K562 (cell line): ENCODE data around the gene GALNT16. TPM values are rescaled to one million over a fixed set of nuclear protein-coding genes. Genes with fewer than 3 reads are reported as not detected.

Source experiments
- ATAC-seq: fragments of 200-7000 bp; cut with Tn5 transposase; 3 replicates; pipeline ENCODE4 v1.9.1; 2020; ENCODE audit warnings: moderate library complexity
- BruUV-seq: library from RNA; stranded (reverse); fragments of 400-500 nt; replicated peaks from 2 replicates; lab custom pipeline; 2021; lab: Mats Ljungman, UMichigan
- CTCF ChIA-PET: fragments of 300-600 bp; formaldehyde crosslinking; extraction: SDS; loops from one replicate; lab custom pipeline; 2021; ENCODE audit warnings: low intra/inter-chr PET ratio; lab: Yijun Ruan, JAX
- POLR2A ChIA-PET: fragments of 300-600, 350-650 bp; sonication (Branson Sonifier 250); formaldehyde crosslinking; extraction: SDS; loops from one replicate; lab custom pipeline; 2021; ENCODE audit warnings: antibody characterized with exemption, inconsistent platforms; lab: Yijun Ruan, JAX
- DNase-seq, 4 experiments: peaks; one replicate each; pipeline versions ENCODE4 v3.0.0 to v3.0.0-alpha.2; 2011 to 2018; ENCODE audit warnings: low spot score in 3 of 4, mixed read lengths in 3 of 4; ENCODE audit errors: extremely low read depth in 1 of 4
- FAIRE-seq: peaks from 2 replicates; lab custom pipeline; 2011; peaks lifted over from hg19 to GRCh38; lab: Jason Lieb, UNC
- H2AFZ ChIP-seq: 2 replicates; pipeline ENCODE4 v1.6.0; 2011; ENCODE audit warnings: low read depth, low read length, control low read depth, inconsistent platforms
- H3K27ac ChIP-seq: fragments of 200-600 bp; 3 replicates; pipeline ENCODE4 v1.8.0; 2011; ENCODE audit warnings: low read depth, mild to moderate bottlenecking, control low read depth, inconsistent platforms, low read length, moderate library complexity, mixed read lengths; ENCODE audit errors: extremely low read depth
- H3K27me3 ChIP-seq, 2 experiments: fragments of 300-600 bp in 1 of 2; 2 replicates in 1 of 2; 3 replicates in 1 of 2; pipeline versions ENCODE4 v1.6.0 to v1.8.0; 2011; ENCODE audit warnings: inconsistent platforms in 2 of 2, low read length in 2 of 2, mild to moderate bottlenecking in 1 of 2, mixed read lengths in 1 of 2, moderate library complexity in 1 of 2; ENCODE audit not compliant: control insufficient read depth in 2 of 2, insufficient read depth in 2 of 2
- H3K36me3 ChIP-seq: fragments of 300-600 bp; 3 replicates; pipeline ENCODE4 v1.8.0; 2011; ENCODE audit warnings: mild to moderate bottlenecking, low read length, inconsistent platforms; ENCODE audit not compliant: control insufficient read depth, insufficient read depth
- H3K4me1 ChIP-seq, 2 experiments: fragments of 200-600 bp in 1 of 2; replicated peaks in 1 of 2; 2 replicates in 1 of 2; 3 replicates in 1 of 2; pipeline versions ENCODE4 v1.5.1 to v1.8.0; 2011; ENCODE audit warnings: inconsistent platforms in 2 of 2, low read length in 2 of 2, mild to moderate bottlenecking in 1 of 2, mixed read lengths in 1 of 2, moderate library complexity in 1 of 2; ENCODE audit not compliant: control insufficient read depth in 2 of 2, insufficient read depth in 2 of 2
- H3K4me2 ChIP-seq: 2 replicates; pipeline ENCODE4 v1.6.1; 2011; ENCODE audit warnings: low read length, control low read depth, inconsistent platforms, mixed read lengths; ENCODE audit not compliant: insufficient read depth
- H3K4me3 ChIP-seq: fragments of 200-600 bp; sonication (generic), shearing (Covaris generic); 2 replicates; pipeline ENCODE4 v1.5.1; 2016; ENCODE audit warnings: control low read depth, inconsistent platforms
- H3K79me2 ChIP-seq: fragments of 200-600 bp; 3 replicates; pipeline ENCODE4 v1.8.0; 2011; ENCODE audit warnings: low read length, inconsistent platforms; ENCODE audit not compliant: control insufficient read depth, insufficient read depth
- H3K9ac ChIP-seq, 2 experiments: 2 replicates each; pipeline versions ENCODE4 v1.6.0 to v1.6.1; 2011; ENCODE audit warnings: low read depth in 2 of 2, low read length in 2 of 2, control low read depth in 1 of 2, inconsistent platforms in 1 of 2, mild to moderate bottlenecking in 1 of 2, mixed read lengths in 1 of 2; ENCODE audit not compliant: insufficient read depth in 1 of 2
- H3K9me1 ChIP-seq: one replicate; pipeline ENCODE4 v1.6.0; 2011; ENCODE audit warnings: inconsistent platforms, mild to moderate bottlenecking, low read length, moderate library complexity; ENCODE audit not compliant: control insufficient read depth, insufficient read depth
- H3K9me3 ChIP-seq: replicated peaks from 2 replicates; pipeline ENCODE4 v1.5.1; 2011; ENCODE audit warnings: low read depth, low read length, inconsistent platforms; ENCODE audit not compliant: control insufficient read depth, insufficient read depth
- H4K20me1 ChIP-seq: replicated peaks from 2 replicates; pipeline ENCODE4 v1.6.1; 2011; ENCODE audit warnings: low read length, inconsistent platforms, mixed read lengths; ENCODE audit not compliant: control insufficient read depth, insufficient read depth
- CXXC5 ChIP-seq: fragments of 250-450 bp; sonication (Bioruptor Pico); IDR thresholded peaks from 2 replicates; pipeline ENCODE4 v1.8.0; 2022; ENCODE audit warnings: inconsistent platforms, mild to moderate bottlenecking, moderate library complexity
- EGR1 ChIP-seq: fragments of 450-650 bp; conservative IDR thresholded peaks from 2 replicates; pipeline ENCODE4 v1.6.1; 2017; ENCODE audit warnings: mild to moderate bottlenecking
- GTF2A2 ChIP-seq: IDR thresholded peaks from 2 replicates; pipeline ENCODE4 v1.6.1; 2016; ENCODE audit warnings: mild to moderate bottlenecking, missing genetic modification characterization, missing compliant biosample characterization
- NFIC ChIP-seq: fragments of 450-650 bp; IDR thresholded peaks from 2 replicates; pipeline ENCODE4 v1.6.1; 2017; ENCODE audit warnings: mild to moderate bottlenecking, inconsistent platforms
- PHB ChIP-seq: fragments of 250-450 bp; sonication (Bioruptor Pico); IDR thresholded peaks from 2 replicates; pipeline ENCODE4 v1.5.0; 2021
- POLR2G ChIP-seq: fragments of 200-400 bp; formaldehyde crosslinking; IDR thresholded peaks from 2 replicates; pipeline ENCODE4 v1.6.1; 2017; ENCODE audit warnings: low read depth, mild to moderate bottlenecking, antibody characterized with exemption, low read length, moderate library complexity
- ZNF165 ChIP-seq: fragments of 250-450 bp; sonication (Bioruptor Pico); IDR thresholded peaks from 2 replicates; pipeline ENCODE4 v1.4.0; 2020; ENCODE audit warnings: borderline replicate concordance
- ZNF239 ChIP-seq: fragments of 250-450 bp; sonication (Bioruptor Pico); IDR thresholded peaks from 2 replicates; pipeline ENCODE4 v1.4.0; 2020; ENCODE audit warnings: mild to moderate bottlenecking
- ZNF311 ChIP-seq: fragments of 250-450 bp; sonication (Bioruptor Pico); IDR thresholded peaks from 2 replicates; pipeline ENCODE4 v1.4.0; 2020; ENCODE audit warnings: mild to moderate bottlenecking, moderate library complexity
- ZNF583 ChIP-seq: fragments of 250-450 bp; sonication (Bioruptor Pico); IDR thresholded peaks from 2 replicates; pipeline ENCODE4 v1.4.0; 2020
- WGBS: fragments of 100-300 bp; shearing (Covaris generic); methylation state at CpG from one replicate; pipeline ENCODE4 v1.1.6; 2016; ENCODE audit warnings: low coverage, mixed read lengths; ENCODE audit not compliant: insufficient coverage; ENCODE audit errors: missing lambda C conversion rate; 5-methylcytosine and 5-hydroxymethylcytosine counted together
- in situ Hi-C: fragments of 300-500 bp; cut with MboI; formaldehyde crosslinking; loops from 4 replicates; pipeline ENCODE4 v1.15.0; 2018; ENCODE audit warnings: inconsistent platforms, mixed read lengths
- intact Hi-C: fragments of 100-400 bp; cut with micrococcal nuclease; formaldehyde crosslinking; loops from 2 replicates; pipeline ENCODE4 v1.14.2; 2022
- polyA plus RNA-seq, 8 experiments: library from polyadenylated mRNA; depleted of rRNA in 4 of 8; stranded (reverse) in 5 of 8; unstranded in 3 of 8; fragments of >200 nt; fragmentation: Nextera tagmentation in 2 of 8; fragmentation: Illumina TruSeq in 1 of 8; extraction: Ambion mirVana in 2 of 8; extraction: Trizol in 1 of 8; gene quantifications; 2 replicates each; pipeline versions ENCODE4 v1.2.1 to v1.2.3, GENCODE V29; 2011 to 2014; ENCODE audit warnings: inconsistent platforms in 1 of 8, missing spikeins in 1 of 8
- total RNA-seq, 7 experiments: library from RNA; depleted of rRNA in 6 of 7; stranded (reverse); fragments of >200 nt in 6 of 7; fragmentation: Illumina TruSeq in 2 of 7; extraction: Trizol in 2 of 7; gene quantifications; 2 replicates each; pipeline versions ENCODE4 v1.2.1 to v1.2.3, GENCODE V29; 2011 to 2021; ENCODE audit warnings: low replicate concordance in 1 of 7
- TF ChIP-seq, protein P1 (sequence below): IDR thresholded peaks from 2 replicates; pipeline ENCODE4 v1.6.1; 2011; ENCODE audit warnings: borderline replicate concordance, low read depth, mild to moderate bottlenecking, moderate library complexity, low read length; ENCODE audit not compliant: insufficient read depth, poor library complexity, severe bottlenecking
- TF ChIP-seq, protein P2 (sequence below): sonication (generic); formaldehyde crosslinking; IDR thresholded peaks from 2 replicates; pipeline ENCODE4 v1.5.0; 2020; ENCODE audit warnings: missing genetic modification reagents
- TF ChIP-seq, protein P3 (sequence below), 2 experiments: fragments of 450-650 bp; IDR thresholded peaks; 2 replicates each; pipeline ENCODE4 v1.6.1; 2016; ENCODE audit warnings: mild to moderate bottlenecking in 2 of 2, borderline replicate concordance in 1 of 2, low read depth in 1 of 2, moderate library complexity in 1 of 2

GALNT16 gene
- total and polyA plus RNA-seq, 9 of the 15 experiments (the other 6 are each of a cell fraction or from before 2014, with no cell fraction given) = not detected

DNA sequence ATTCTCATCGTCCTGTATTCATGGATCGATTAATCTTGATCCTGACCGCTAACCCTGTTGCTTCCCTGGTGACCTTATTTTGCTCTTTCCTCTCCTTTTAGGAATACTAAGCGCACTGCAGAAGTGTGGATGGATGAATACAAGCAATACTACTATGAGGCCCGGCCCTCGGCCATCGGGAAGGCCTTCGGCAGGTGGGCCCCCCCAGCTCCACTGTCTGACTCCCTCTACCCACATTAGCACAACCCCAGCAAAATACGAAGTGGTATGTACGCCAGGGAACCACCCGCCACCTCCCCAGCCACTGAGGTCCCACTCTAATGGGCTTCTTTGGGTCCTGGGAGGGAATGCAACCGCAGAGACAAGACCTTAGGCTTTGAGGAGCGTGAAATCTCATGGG is 79.5 kb downstream of the GALNT16 start:
- FAIRE-seq (no peak), ATAC-seq (no peak), DNase-seq (no peak)
- TF ChIP-seq CXXC5 (CRISPR knock-in tag) (no peak), ZNF239 (CRISPR knock-in tag) (no peak), ZNF165 (no peak), ZNF583 (CRISPR knock-in tag) (no peak), POLR2G (no peak), NFIC (no peak), PHB (CRISPR knock-in tag) (no peak), EGR1 (no peak), GTF2A2 (tag) (no peak), ZNF311 (no peak)
- TF ChIP-seq, protein P1, sequence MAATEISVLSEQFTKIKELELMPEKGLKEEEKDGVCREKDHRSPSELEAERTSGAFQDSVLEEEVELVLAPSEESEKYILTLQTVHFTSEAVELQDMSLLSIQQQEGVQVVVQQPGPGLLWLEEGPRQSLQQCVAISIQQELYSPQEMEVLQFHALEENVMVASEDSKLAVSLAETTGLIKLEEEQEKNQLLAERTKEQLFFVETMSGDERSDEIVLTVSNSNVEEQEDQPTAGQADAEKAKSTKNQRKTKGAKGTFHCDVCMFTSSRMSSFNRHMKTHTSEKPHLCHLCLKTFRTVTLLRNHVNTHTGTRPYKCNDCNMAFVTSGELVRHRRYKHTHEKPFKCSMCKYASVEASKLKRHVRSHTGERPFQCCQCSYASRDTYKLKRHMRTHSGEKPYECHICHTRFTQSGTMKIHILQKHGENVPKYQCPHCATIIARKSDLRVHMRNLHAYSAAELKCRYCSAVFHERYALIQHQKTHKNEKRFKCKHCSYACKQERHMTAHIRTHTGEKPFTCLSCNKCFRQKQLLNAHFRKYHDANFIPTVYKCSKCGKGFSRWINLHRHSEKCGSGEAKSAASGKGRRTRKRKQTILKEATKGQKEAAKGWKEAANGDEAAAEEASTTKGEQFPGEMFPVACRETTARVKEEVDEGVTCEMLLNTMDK = no peak
- TF ChIP-seq, protein P2, sequence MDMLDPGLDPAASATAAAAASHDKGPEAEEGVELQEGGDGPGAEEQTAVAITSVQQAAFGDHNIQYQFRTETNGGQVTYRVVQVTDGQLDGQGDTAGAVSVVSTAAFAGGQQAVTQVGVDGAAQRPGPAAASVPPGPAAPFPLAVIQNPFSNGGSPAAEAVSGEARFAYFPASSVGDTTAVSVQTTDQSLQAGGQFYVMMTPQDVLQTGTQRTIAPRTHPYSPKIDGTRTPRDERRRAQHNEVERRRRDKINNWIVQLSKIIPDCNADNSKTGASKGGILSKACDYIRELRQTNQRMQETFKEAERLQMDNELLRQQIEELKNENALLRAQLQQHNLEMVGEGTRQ (CRISPR knock-in tag) = no peak
- TF ChIP-seq, protein P3, sequence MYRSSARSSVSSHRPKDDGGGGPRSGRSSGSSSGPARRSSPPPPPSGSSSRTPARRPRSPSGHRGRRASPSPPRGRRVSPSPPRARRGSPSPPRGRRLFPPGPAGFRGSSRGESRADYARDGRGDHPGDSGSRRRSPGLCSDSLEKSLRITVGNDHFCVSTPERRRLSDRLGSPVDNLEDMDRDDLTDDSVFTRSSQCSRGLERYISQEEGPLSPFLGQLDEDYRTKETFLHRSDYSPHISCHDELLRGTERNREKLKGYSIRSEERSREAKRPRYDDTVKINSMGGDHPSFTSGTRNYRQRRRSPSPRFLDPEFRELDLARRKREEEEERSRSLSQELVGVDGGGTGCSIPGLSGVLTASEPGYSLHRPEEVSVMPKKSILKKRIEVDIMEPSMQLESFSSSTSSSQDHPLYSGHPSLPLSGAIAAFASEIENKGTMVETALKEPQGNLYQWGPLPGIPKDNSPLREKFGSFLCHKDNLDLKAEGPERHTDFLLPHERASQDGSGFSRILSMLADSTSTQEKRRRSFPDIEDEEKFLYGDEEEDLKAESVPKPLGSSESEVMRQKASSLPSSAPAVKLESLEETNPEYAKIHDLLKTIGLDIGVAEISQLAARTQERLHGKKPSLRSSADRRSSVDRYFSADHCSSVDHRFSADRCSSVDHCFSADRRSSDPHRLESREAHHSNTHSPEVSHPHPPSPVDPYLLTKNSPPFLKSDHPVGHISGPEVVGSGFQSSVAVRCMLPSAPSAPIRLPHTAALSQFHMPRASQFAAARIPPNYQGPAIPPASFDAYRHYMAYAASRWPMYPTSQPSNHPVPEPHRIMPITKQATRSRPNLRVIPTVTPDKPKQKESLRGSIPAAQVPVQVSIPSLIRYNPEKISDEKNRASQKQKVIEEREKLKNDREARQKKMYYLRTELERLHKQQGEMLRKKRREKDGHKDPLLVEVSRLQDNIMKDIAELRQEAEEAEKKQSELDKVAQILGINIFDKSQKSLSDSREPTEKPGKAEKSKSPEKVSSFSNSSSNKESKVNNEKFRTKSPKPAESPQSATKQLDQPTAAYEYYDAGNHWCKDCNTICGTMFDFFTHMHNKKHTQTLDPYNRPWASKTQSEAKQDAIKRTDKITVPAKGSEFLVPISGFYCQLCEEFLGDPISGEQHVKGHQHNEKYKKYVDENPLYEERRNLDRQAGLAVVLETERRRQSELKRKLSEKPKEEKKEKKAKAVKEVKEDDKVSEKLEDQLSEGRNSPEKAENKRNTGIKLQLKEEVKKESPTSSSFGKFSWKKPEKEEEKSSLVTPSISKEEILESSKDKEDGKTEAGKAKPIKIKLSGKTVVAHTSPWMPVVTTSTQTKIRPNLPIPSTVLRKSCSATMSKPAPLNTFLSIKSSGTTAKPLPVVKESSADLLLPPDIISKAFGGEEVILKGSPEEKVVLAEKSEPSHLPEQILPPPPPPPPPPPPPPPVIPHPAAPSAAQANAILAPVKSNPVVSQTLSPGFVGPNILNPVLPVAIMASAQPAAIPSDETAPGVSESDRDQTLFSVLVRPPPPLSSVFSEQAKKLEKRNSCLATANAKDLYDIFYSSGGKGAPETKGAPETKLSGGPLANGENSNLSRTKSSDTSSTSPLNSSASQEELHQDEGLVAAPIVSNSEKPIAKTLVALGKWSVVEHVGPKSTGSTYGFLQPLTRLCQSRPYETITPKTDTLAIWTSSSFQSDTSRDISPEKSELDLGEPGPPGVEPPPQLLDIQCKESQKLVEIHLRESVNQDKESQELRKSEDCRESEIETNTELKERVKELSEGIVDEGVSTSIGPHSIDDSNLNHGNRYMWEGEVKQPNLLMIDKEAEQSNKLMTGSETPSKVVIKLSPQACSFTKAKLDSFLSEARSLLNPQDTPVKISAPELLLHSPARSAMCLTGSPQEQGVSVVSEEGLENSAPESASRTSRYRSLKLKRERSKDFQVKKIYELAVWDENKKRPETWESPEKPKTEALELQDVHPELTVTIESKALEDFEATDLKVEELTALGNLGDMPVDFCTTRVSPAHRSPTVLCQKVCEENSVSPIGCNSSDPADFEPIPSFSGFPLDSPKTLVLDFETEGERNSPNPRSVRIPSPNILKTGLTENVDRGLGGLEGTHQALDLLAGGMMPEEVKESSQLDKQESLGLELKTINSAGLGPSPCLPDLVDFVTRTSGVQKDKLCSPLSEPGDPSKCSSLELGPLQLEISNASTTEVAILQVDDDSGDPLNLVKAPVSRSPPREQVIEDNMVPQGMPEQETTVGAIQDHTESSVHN (IDR thresholded peaks at IDR 0.05; ENCODE audit: borderline replicate concordance in 1 of 2, low read depth in 1 of 2) = no peak
- CTCF ChIA-PET = no interaction called here
- in situ Hi-C loops (no loop called here), intact Hi-C loops (no loop called here)
- H4K20me1 ChIP-seq = no peaks in the 10 kb centered on the region
- H3K4me3 ChIP-seq = no peak overlapping the region
- H3K27ac ChIP-seq = no peak overlapping the region
- no peaks in the 10 kb centered on the region for H3K9me3 ChIP-seq
- no peak overlapping the region for H3K9ac ChIP-seq
- no peaks in the 10 kb centered on the region for H3K9me1 ChIP-seq
- 0% methylated on average over 13 of the region's 13 CpGs for WGBS
- H3K4me2 ChIP-seq = no peak overlapping the region
- no peaks in the 10 kb centered on the region for H3K4me1 ChIP-seq
- no peaks in the 10 kb centered on the region for H3K79me2 ChIP-seq
- H3K36me3 ChIP-seq = no peaks in the 10 kb centered on the region
- H3K27me3 ChIP-seq = peaks cover 8 to 58% of the 10 kb centered on the region in 2 experiments; a peak in 4 of 5 replicates
- BruUV-seq = no TSS peak
- POLR2A ChIA-PET = no interaction called here
- H2AFZ ChIP-seq = no peak overlapping the region
